Breast epithelium (tissue), 3 donors: ENCODE results near the gene ST6GAL1.

Experiments used
- CTCF ChIP-seq, 3 donors: fragments of 450-650 bp; IDR thresholded peaks; one replicate each; pipeline ENCODE4 v1.5.1; 2016 to 2017; ENCODE audit warnings: antibody characterized with exemption in 3 of 3, mild to moderate bottlenecking in 3 of 3, moderate library complexity in 3 of 3
- POLR2A ChIP-seq: fragments of 450-650 bp; IDR thresholded peaks from one replicate; pipeline ENCODE4 v1.6.1; 2016; ENCODE audit warnings: antibody characterized with exemption, mild to moderate bottlenecking, moderate library complexity

- TF ChIP-seq CTCF (IDR thresholded peaks at IDR 0.05) (no peak), POLR2A (no peak)
These were observed 41.3 kb downstream of the ST6GAL1 start for GRCh38 chr3:186971578-186971977.
